ENCODE data around the gene PIAS1.
A peak's percentile ranks its signal among the peaks of the same experiment; 100 is the strongest.

The PIAS1 gene

DNA sequence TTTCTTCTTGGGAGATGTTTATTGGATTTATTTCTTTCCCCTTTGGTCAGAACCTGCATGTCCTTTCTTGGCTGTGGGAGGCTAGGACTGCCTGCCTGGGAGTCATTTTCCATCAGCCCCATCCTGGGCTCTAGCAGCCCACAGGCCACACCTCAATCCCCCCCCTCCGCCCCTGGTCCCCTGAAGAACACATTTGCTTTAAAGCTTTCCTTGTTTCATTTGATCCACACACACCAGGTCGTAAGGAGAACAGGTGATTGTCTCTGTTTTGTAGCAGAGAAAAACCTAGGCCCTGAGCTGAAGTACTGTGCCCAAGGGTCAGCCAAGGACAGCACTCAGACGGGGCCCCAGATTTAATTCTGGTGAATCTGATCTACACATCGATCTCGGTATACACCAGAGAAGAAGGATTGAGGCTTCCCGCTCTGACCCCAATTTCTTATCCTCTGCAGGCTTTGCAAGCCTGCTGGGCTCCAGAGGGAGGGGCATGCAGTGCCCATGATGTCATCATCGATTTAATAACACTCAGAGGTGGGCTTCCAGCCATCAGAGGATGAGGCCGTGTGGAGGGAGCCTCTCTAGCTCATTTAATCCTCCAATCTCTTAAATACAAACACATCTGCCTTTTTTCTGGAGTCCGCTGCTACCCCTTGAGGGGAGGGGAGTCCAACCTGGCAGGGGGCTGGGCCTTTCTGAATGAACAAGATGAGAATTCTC lies 177.1 kb downstream of the PIAS1 start (continued):
- TF ChIP-seq, protein P1, sequence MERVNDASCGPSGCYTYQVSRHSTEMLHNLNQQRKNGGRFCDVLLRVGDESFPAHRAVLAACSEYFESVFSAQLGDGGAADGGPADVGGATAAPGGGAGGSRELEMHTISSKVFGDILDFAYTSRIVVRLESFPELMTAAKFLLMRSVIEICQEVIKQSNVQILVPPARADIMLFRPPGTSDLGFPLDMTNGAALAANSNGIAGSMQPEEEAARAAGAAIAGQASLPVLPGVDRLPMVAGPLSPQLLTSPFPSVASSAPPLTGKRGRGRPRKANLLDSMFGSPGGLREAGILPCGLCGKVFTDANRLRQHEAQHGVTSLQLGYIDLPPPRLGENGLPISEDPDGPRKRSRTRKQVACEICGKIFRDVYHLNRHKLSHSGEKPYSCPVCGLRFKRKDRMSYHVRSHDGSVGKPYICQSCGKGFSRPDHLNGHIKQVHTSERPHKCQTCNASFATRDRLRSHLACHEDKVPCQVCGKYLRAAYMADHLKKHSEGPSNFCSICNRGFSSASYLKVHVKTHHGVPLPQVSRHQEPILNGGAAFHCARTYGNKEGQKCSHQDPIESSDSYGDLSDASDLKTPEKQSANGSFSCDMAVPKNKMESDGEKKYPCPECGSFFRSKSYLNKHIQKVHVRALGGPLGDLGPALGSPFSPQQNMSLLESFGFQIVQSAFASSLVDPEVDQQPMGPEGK (tag by site-specific recombination; IDR thresholded peaks at IDR 0.05) = 0 out of 2 replicates have a peak, but pooled peaks have one; percentile 12
- TF ChIP-seq ZNF169 (tag by site-specific recombination; IDR thresholded peaks at IDR 0.05) = no peak
- TF ChIP-seq ZNF292 (tag by site-specific recombination; IDR thresholded peaks at IDR 0.05; ENCODE audit: borderline replicate concordance, low read depth) = no peak
- TF ChIP-seq, protein P2, sequence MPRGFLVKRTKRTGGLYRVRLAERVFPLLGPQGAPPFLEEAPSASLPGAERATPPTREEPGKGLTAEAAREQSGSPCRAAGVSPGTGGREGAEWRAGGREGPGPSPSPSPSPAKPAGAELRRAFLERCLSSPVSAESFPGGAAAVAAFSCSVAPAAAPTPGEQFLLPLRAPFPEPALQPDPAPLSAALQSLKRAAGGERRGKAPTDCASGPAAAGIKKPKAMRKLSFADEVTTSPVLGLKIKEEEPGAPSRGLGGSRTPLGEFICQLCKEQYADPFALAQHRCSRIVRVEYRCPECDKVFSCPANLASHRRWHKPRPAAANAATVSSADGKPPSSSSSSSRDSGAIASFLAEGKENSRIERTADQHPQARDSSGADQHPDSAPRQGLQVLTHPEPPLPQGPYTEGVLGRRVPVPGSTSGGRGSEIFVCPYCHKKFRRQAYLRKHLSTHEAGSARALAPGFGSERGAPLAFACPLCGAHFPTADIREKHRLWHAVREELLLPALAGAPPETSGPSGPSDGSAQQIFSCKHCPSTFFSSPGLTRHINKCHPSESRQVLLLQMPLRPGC (tag by site-specific recombination; IDR thresholded peaks at IDR 0.05) = no peak
- no peak for TF ChIP-seq ZNF274 (IDR thresholded peaks at IDR 0.05; ENCODE audit: low read length)
- no peak for TF ChIP-seq ZNF274 (tag by site-specific recombination; IDR thresholded peaks at IDR 0.05; ENCODE audit: borderline replicate concordance)
- TF ChIP-seq ZNF239 (tag by site-specific recombination; IDR thresholded peaks at IDR 0.05) = no peak
- TF ChIP-seq, protein P3, sequence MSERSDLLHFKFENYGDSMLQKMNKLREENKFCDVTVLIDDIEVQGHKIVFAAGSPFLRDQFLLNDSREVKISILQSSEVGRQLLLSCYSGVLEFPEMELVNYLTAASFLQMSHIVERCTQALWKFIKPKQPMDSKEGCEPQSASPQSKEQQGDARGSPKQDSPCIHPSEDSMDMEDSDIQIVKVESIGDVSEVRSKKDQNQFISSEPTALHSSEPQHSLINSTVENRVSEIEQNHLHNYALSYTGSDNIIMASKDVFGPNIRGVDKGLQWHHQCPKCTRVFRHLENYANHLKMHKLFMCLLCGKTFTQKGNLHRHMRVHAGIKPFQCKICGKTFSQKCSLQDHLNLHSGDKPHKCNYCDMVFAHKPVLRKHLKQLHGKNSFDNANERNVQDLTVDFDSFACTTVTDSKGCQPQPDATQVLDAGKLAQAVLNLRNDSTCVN (tag by site-specific recombination; optimal IDR thresholded peaks at IDR 0.05) = no peak
- no peak for TF ChIP-seq ZNF610 (tag by site-specific recombination; IDR thresholded peaks at IDR 0.05; ENCODE audit: borderline replicate concordance)
- TF ChIP-seq ZNF404 (tag by site-specific recombination; IDR thresholded peaks at IDR 0.05) = no peak
- TF ChIP-seq ZBTB7A (tag by site-specific recombination; IDR thresholded peaks at IDR 0.05; ENCODE audit: low read depth) = no peak
- TF ChIP-seq, protein P4, sequence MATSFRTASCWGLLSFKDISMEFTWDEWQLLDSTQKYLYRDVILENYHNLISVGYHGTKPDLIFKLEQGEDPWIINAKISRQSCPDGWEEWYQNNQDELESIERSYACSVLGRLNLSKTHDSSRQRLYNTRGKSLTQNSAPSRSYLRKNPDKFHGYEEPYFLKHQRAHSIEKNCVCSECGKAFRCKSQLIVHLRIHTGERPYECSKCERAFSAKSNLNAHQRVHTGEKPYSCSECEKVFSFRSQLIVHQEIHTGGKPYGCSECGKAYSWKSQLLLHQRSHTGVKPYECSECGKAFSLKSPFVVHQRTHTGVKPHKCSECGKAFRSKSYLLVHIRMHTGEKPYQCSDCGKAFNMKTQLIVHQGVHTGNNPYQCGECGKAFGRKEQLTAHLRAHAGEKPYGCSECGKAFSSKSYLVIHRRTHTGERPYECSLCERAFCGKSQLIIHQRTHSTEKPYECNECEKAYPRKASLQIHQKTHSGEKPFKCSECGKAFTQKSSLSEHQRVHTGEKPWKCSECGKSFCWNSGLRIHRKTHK (tag by site-specific recombination; IDR thresholded peaks at IDR 0.05) = no peak
- TF ChIP-seq OSR2 (tag by site-specific recombination; IDR thresholded peaks at IDR 0.05) = no peak
- no peak for TF ChIP-seq ZNF202 (tag by site-specific recombination; IDR thresholded peaks at IDR 0.05; ENCODE audit: borderline replicate concordance)
- TF ChIP-seq, protein P5, sequence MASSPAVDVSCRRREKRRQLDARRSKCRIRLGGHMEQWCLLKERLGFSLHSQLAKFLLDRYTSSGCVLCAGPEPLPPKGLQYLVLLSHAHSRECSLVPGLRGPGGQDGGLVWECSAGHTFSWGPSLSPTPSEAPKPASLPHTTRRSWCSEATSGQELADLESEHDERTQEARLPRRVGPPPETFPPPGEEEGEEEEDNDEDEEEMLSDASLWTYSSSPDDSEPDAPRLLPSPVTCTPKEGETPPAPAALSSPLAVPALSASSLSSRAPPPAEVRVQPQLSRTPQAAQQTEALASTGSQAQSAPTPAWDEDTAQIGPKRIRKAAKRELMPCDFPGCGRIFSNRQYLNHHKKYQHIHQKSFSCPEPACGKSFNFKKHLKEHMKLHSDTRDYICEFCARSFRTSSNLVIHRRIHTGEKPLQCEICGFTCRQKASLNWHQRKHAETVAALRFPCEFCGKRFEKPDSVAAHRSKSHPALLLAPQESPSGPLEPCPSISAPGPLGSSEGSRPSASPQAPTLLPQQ (tag by site-specific recombination; IDR thresholded peaks at IDR 0.05) = 0 out of 2 replicates have a peak, but pooled peaks have one; percentile 48
- no peak for TF ChIP-seq ZNF350 (tag by site-specific recombination; IDR thresholded peaks at IDR 0.05)
- peak; percentile 80 for TF ChIP-seq ZNF629 (tag by site-specific recombination; IDR thresholded peaks at IDR 0.05)
- TF ChIP-seq, protein P6, sequence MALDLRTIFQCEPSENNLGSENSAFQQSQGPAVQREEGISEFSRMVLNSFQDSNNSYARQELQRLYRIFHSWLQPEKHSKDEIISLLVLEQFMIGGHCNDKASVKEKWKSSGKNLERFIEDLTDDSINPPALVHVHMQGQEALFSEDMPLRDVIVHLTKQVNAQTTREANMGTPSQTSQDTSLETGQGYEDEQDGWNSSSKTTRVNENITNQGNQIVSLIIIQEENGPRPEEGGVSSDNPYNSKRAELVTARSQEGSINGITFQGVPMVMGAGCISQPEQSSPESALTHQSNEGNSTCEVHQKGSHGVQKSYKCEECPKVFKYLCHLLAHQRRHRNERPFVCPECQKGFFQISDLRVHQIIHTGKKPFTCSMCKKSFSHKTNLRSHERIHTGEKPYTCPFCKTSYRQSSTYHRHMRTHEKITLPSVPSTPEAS (tag by site-specific recombination; IDR thresholded peaks at IDR 0.05) = no peak
- TF ChIP-seq ZNF776 (tag by site-specific recombination; IDR thresholded peaks at IDR 0.05; ENCODE audit: borderline replicate concordance) = no peak
- TF ChIP-seq ZNF302 (tag by site-specific recombination; IDR thresholded peaks at IDR 0.05; ENCODE audit: low read depth) = no peak
- TF ChIP-seq, protein P7, sequence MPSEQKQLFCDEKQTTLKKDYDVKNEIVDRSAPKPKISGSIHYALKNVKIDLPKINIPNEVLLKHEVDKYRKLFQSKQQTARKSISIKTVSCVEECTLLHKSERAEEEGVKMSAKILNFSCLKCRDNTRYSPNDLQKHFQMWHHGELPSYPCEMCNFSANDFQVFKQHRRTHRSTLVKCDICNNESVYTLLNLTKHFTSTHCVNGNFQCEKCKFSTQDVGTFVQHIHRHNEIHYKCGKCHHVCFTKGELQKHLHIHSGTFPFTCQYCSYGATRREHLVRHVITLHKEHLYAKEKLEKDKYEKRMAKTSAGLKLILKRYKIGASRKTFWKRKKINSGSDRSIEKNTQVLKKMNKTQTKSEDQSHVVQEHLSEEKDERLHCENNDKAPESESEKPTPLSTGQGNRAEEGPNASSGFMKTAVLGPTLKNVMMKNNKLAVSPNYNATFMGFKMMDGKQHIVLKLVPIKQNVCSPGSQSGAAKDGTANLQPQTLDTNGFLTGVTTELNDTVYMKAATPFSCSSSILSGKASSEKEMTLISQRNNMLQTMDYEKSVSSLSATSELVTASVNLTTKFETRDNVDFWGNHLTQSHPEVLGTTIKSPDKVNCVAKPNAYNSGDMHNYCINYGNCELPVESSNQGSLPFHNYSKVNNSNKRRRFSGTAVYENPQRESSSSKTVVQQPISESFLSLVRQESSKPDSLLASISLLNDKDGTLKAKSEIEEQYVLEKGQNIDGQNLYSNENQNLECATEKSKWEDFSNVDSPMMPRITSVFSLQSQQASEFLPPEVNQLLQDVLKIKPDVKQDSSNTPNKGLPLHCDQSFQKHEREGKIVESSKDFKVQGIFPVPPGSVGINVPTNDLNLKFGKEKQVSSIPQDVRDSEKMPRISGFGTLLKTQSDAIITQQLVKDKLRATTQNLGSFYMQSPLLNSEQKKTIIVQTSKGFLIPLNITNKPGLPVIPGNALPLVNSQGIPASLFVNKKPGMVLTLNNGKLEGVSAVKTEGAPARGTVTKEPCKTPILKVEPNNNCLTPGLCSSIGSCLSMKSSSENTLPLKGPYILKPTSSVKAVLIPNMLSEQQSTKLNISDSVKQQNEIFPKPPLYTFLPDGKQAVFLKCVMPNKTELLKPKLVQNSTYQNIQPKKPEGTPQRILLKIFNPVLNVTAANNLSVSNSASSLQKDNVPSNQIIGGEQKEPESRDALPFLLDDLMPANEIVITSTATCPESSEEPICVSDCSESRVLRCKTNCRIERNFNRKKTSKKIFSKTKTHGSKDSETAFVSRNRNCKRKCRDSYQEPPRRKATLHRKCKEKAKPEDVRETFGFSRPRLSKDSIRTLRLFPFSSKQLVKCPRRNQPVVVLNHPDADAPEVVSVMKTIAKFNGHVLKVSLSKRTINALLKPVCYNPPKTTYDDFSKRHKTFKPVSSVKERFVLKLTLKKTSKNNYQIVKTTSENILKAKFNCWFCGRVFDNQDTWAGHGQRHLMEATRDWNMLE (tag by site-specific recombination; conservative IDR thresholded peaks at IDR 0.05; ENCODE audit: low read depth) = no peak

Measured in HEK293 (cell line).